Breast epithelium (tissue), 3 donors: Measurements from ENCODE around the gene AMBP.
"Not testable (repeated sequence)": the region's sequence is repeated elsewhere in the genome, so short reads cannot be mapped to it uniquely, and the experiment has no call there.

Experiments
- POLR2A ChIP-seq: fragments of 450-650 bp; IDR thresholded peaks from one replicate; pipeline ENCODE4 v1.6.1; 2016; ENCODE audit warnings: antibody characterized with exemption, mild to moderate bottlenecking, moderate library complexity
- POLR2AphosphoS5 ChIP-seq, 3 donors: sonication (generic); formaldehyde crosslinking; IDR thresholded peaks; one replicate each; pipeline ENCODE4 v1.6.1; 2017; ENCODE audit warnings: antibody characterized with exemption in 3 of 3
- TF ChIP-seq, protein P1 (sequence below), 3 donors: fragments of 450-650 bp; IDR thresholded peaks; one replicate each; pipeline ENCODE4 v1.5.1; 2016 to 2017; ENCODE audit warnings: antibody characterized with exemption in 3 of 3, mild to moderate bottlenecking in 3 of 3, moderate library complexity in 3 of 3

DNA sequence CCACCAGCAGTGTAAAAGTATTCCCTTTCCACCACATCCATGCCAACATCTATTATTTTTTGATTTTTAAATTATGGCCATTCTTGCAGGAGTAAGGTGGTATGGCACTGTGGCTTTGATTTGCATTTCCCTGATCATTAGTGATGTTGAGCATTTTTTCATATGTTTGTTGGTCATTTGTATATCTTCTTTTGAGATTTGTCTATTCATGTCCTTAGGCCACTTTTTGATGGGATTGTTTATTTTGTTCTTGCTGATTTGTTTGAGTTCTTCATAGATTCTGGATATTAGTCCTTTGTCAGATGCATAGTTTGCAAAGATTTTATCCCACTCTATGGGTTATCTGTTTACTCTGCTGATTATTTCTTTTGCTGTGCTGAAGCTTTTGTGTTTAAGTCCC, 34.4 kb downstream of the AMBP start:
- TF ChIP-seq POLR2A; POLR2AphosphoS5 (IDR thresholded peaks at IDR 0.05): not testable (repeated sequence)
- TF ChIP-seq, protein P1, sequence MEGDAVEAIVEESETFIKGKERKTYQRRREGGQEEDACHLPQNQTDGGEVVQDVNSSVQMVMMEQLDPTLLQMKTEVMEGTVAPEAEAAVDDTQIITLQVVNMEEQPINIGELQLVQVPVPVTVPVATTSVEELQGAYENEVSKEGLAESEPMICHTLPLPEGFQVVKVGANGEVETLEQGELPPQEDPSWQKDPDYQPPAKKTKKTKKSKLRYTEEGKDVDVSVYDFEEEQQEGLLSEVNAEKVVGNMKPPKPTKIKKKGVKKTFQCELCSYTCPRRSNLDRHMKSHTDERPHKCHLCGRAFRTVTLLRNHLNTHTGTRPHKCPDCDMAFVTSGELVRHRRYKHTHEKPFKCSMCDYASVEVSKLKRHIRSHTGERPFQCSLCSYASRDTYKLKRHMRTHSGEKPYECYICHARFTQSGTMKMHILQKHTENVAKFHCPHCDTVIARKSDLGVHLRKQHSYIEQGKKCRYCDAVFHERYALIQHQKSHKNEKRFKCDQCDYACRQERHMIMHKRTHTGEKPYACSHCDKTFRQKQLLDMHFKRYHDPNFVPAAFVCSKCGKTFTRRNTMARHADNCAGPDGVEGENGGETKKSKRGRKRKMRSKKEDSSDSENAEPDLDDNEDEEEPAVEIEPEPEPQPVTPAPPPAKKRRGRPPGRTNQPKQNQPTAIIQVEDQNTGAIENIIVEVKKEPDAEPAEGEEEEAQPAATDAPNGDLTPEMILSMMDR (IDR thresholded peaks at IDR 0.05): not testable (repeated sequence)
